A549 (cell line): Measurements from ENCODE around the gene U2AF1L4.

Experiments
- CEBPB ChIP-seq, 2 experiments: fragments of >200 bp in 1 of 2; sonication (Bioruptor Twin) in 1 of 2; formaldehyde crosslinking in 1 of 2; IDR thresholded peaks; 2 replicates each; pipeline ENCODE4 v1.6.1; 2012 to 2016
- MAX ChIP-seq: IDR thresholded peaks from 2 replicates; pipeline ENCODE4 v1.6.1; 2012
- MYC ChIP-seq: IDR thresholded peaks from 2 replicates; pipeline ENCODE4 v1.6.1; 2012; ENCODE audit warnings: mild to moderate bottlenecking, inconsistent platforms, low read length, improper control_type of control experiment, borderline replicate concordance
- NR3C1 ChIP-seq: fragments of >200 bp; sonication (Bioruptor Twin); formaldehyde crosslinking; IDR thresholded peaks from 3 replicates; pipeline ENCODE4 v1.6.1; 2017
- POLR2A ChIP-seq: IDR thresholded peaks from 2 replicates; pipeline ENCODE4 v1.6.1; 2012; ENCODE audit warnings: mild to moderate bottlenecking, low read length
- POLR2AphosphoS2 ChIP-seq: conservative IDR thresholded peaks from 2 replicates; pipeline ENCODE4 v1.6.1; 2012; ENCODE audit warnings: low read length, improper control_type of control experiment, inconsistent platforms
- SMC3 ChIP-seq: fragments of >200 bp; sonication (Bioruptor Twin); formaldehyde crosslinking; IDR thresholded peaks from 3 replicates; pipeline ENCODE4 v1.6.1; 2018; ENCODE audit warnings: inconsistent platforms
- TF ChIP-seq, protein P1 (sequence below): fragments of >200 bp; sonication (Bioruptor Twin); formaldehyde crosslinking; IDR thresholded peaks from 3 replicates; pipeline ENCODE4 v1.5.1; 2016

DNA sequence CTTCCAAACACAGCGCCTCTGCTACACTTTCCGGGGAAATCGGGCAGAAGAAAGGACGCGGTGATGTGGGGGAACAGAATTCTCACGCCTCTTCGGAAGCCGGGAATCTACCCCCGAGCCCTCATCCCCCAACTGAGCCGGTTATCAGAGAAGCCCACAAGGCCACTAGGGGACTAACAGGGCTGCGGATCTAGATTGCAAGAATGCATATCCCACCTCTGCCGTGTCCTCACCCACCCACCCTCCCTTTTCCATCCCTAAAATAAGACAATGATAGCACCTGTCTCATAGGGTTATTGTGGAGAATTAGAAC is 4.1 kb downstream of the U2AF1L4 start:
- TF ChIP-seq POLR2A (no peak), MAX (no peak), CEBPB (IDR thresholded peaks at IDR 0.05) (no peak), NR3C1 (no peak), SMC3 (no peak), POLR2AphosphoS2 (no peak), MYC (no peak)
- TF ChIP-seq, protein P1, sequence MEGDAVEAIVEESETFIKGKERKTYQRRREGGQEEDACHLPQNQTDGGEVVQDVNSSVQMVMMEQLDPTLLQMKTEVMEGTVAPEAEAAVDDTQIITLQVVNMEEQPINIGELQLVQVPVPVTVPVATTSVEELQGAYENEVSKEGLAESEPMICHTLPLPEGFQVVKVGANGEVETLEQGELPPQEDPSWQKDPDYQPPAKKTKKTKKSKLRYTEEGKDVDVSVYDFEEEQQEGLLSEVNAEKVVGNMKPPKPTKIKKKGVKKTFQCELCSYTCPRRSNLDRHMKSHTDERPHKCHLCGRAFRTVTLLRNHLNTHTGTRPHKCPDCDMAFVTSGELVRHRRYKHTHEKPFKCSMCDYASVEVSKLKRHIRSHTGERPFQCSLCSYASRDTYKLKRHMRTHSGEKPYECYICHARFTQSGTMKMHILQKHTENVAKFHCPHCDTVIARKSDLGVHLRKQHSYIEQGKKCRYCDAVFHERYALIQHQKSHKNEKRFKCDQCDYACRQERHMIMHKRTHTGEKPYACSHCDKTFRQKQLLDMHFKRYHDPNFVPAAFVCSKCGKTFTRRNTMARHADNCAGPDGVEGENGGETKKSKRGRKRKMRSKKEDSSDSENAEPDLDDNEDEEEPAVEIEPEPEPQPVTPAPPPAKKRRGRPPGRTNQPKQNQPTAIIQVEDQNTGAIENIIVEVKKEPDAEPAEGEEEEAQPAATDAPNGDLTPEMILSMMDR = no peak; the same call in 2 of the 3 replicates
